GM12878 (cell line): ENCODE results near the gene ABCA13. TPM values are rescaled to one million over a fixed set of nuclear protein-coding genes. Genes with fewer than 3 reads are reported as not detected.

Experiments used
- ATAC-seq: fragments of 200-7000 bp; cut with Tn5 transposase; 3 replicates; pipeline ENCODE4 v1.9.1; 2020; ENCODE audit warnings: mild to moderate bottlenecking, moderate library complexity
- BruUV-seq: library from RNA; stranded (reverse); fragments of 400-500 nt; replicated peaks from 2 replicates; lab custom pipeline; 2021; lab: Mats Ljungman, UMichigan
- CTCF ChIA-PET: fragments of 300-600 bp; sonication (Branson Sonifier 250); formaldehyde crosslinking; extraction: SDS; loops from one replicate; lab custom pipeline; 2021; ENCODE audit warnings: inconsistent platforms; lab: Yijun Ruan, JAX
- POLR2A ChIA-PET: fragments of 350-600 bp; formaldehyde crosslinking; extraction: SDS; loops from one replicate; lab custom pipeline; 2021; ENCODE audit warnings: inconsistent platforms; lab: Charles Lee
- RAD21 ChIA-PET: fragments of 300-600 bp; sonication (Branson Sonifier 250); formaldehyde crosslinking; loops from one replicate; lab custom pipeline; 2023; ENCODE audit warnings: antibody characterized with exemption; ENCODE audit not compliant: unreplicated experiment; lab: Charles Lee
- SMC1A ChIA-PET: fragments of 300-600 bp; sonication (Branson Sonifier 250); formaldehyde crosslinking; loops from one replicate; lab custom pipeline; 2023; ENCODE audit not compliant: unreplicated experiment, uncharacterized antibody; lab: Charles Lee
- DNase-seq: peaks from one replicate; pipeline ENCODE4 v3.0.0-alpha.2; 2011; ENCODE audit warnings: low read depth, low spot score
- FAIRE-seq: peaks from 3 replicates; lab custom pipeline; 2011; peaks lifted over from hg19 to GRCh38; lab: Jason Lieb, UNC
- H2AFZ ChIP-seq: 2 replicates; pipeline ENCODE4 v1.6.0; 2011; ENCODE audit warnings: low read depth, low read length, control low read depth; ENCODE audit not compliant: control insufficient read depth
- H3K27ac ChIP-seq: 2 replicates; pipeline ENCODE4 v1.5.1; 2011; ENCODE audit warnings: control low read depth; ENCODE audit not compliant: control insufficient read depth, insufficient read depth
- H3K27me3 ChIP-seq, 2 experiments: replicated peaks in 1 of 2; 2 replicates each; pipeline versions ENCODE4 v1.6.0 to v1.6.1; 2011; ENCODE audit warnings: low read length in 1 of 2; ENCODE audit not compliant: control insufficient read depth in 2 of 2, insufficient read depth in 2 of 2
- H3K36me3 ChIP-seq, 2 experiments: 2 replicates each; pipeline ENCODE4 v1.5.1; 2011; ENCODE audit warnings: low read length in 1 of 2; ENCODE audit not compliant: control insufficient read depth in 2 of 2, insufficient read depth in 2 of 2
- H3K4me1 ChIP-seq: 2 replicates; pipeline ENCODE4 v1.6.1; 2011; ENCODE audit warnings: mild to moderate bottlenecking, low read length, moderate library complexity, mixed read lengths; ENCODE audit not compliant: control insufficient read depth, insufficient read depth
- H3K4me2 ChIP-seq: 2 replicates; pipeline ENCODE4 v1.6.0; 2011; ENCODE audit warnings: control low read depth; ENCODE audit not compliant: control insufficient read depth, insufficient read depth
- H3K4me3 ChIP-seq: fragments of 200-600 bp; sonication (generic); 2 replicates; pipeline ENCODE4 v1.5.1; 2016
- H3K79me2 ChIP-seq: 2 replicates; pipeline ENCODE4 v1.6.0; 2011; ENCODE audit warnings: low read length; ENCODE audit not compliant: control insufficient read depth, insufficient read depth
- H3K9ac ChIP-seq: 2 replicates; pipeline ENCODE4 v1.8.0; 2011; ENCODE audit warnings: low read length, control low read depth, mixed read lengths; ENCODE audit not compliant: control insufficient read depth, insufficient read depth
- H3K9me3 ChIP-seq: replicated peaks from 3 replicates; pipeline ENCODE4 v1.5.1; 2011; ENCODE audit warnings: mild to moderate bottlenecking, low read length; ENCODE audit not compliant: control insufficient read depth, insufficient read depth
- H4K20me1 ChIP-seq: 2 replicates; pipeline ENCODE4 v1.6.0; 2011; ENCODE audit not compliant: control insufficient read depth, insufficient read depth
- ATF2 ChIP-seq: IDR thresholded peaks from 2 replicates; pipeline ENCODE4 v1.6.1; 2012; ENCODE audit warnings: low read length, inconsistent platforms
- CHD1 ChIP-seq: IDR thresholded peaks from 2 replicates; pipeline ENCODE4 v1.6.1; 2012; ENCODE audit warnings: low read depth, low read length, improper control_type of control experiment
- HSF1 ChIP-seq: fragments of 150-350 bp; IDR thresholded peaks from 2 replicates; pipeline ENCODE4 v1.6.1; 2014; ENCODE audit warnings: mild to moderate bottlenecking, low read depth, low read length
- JUNB ChIP-seq: IDR thresholded peaks from 2 replicates; pipeline ENCODE4 v1.6.1; 2016; ENCODE audit warnings: antibody characterized with exemption, mild to moderate bottlenecking
- NFXL1 ChIP-seq: fragments of 450-650 bp; IDR thresholded peaks from 2 replicates; pipeline ENCODE4 v1.6.1; 2017; ENCODE audit warnings: antibody characterized with exemption, mild to moderate bottlenecking, borderline replicate concordance
- WRNIP1 ChIP-seq: IDR thresholded peaks from 2 replicates; pipeline ENCODE4 v1.6.1; 2011; ENCODE audit warnings: low read depth, low read length, improper control_type of control experiment, borderline replicate concordance
- YBX1 ChIP-seq: fragments of 450-650 bp; IDR thresholded peaks from 2 replicates; pipeline ENCODE4 v1.6.1; 2016; ENCODE audit warnings: antibody characterized with exemption
- ZNF687 ChIP-seq: fragments of 450-650 bp; IDR thresholded peaks from 2 replicates; pipeline ENCODE4 v1.6.1; 2017; ENCODE audit warnings: mild to moderate bottlenecking, moderate library complexity
- WGBS: methylation state at CpG from one replicate; pipeline ENCODE4 v1.1.6; 2016; ENCODE audit warnings: low lambda C conversion rate; ENCODE audit not compliant: insufficient replicate concordance, insufficient coverage; ENCODE audit errors: missing lambda C conversion rate; 5-methylcytosine and 5-hydroxymethylcytosine counted together
- in situ Hi-C: fragments of 300-500 bp; cut with MboI; formaldehyde crosslinking; loops from 9 replicates; pipeline ENCODE4 v1.14.3; 2018; ENCODE audit warnings: mixed read lengths
- intact Hi-C: fragments of 100-400 bp; cut with micrococcal nuclease; formaldehyde crosslinking; loops from one replicate; pipeline ENCODE4 v1.14.2; 2022; ENCODE audit not compliant: unreplicated experiment
- polyA plus RNA-seq, 11 experiments: library from polyadenylated mRNA; depleted of rRNA in 4 of 11; unstranded in 6 of 11; stranded (reverse) in 5 of 11; fragments of >200 nt; fragmentation: Nextera tagmentation in 4 of 11; fragmentation: Illumina TruSeq in 1 of 11; extraction: Ambion mirVana in 4 of 11; extraction: Trizol in 1 of 11; gene quantifications; 1 replicate in 1 of 11; 2 replicates in 10 of 11; pipeline versions ENCODE4 v1.2.1 to v1.2.3, GENCODE V29; 2011 to 2016; ENCODE audit warnings: inconsistent platforms in 2 of 11, missing spikeins in 2 of 11, low read depth in 1 of 11
- total RNA-seq, 4 experiments: library from RNA; depleted of rRNA in 3 of 4; stranded (reverse); fragments of >200 nt in 3 of 4; fragmentation: Illumina TruSeq in 1 of 4; extraction: Trizol in 1 of 4; gene quantifications; 2 replicates each; pipeline versions ENCODE4 v1.2.1 to v1.2.3, GENCODE V29; 2013 to 2021

The ABCA13 gene
- total and polyA plus RNA-seq, 10 of the 15 experiments (the other 5 are each of a cell fraction or from before 2014, with no cell fraction given): under 0.01 to 0.98 (median 0.04) TPM; not detected in 2

- ChIA-PET RAD21 (no interaction called here), CTCF (interaction anchor here (1.0 to 1.7 kb wide), 2 partner anchors 10 to 19 kb away, joined by 3 to 5 read pairs; no protein-coding TSS in a partner anchor), SMC1A (no interaction called here), POLR2A (no interaction called here)
- H3K27me3 ChIP-seq: no peaks in the 10 kb centered on the region; a peak in 1 of 4 replicates
- in situ Hi-C loops (no loop called here), intact Hi-C loops (no loop called here)
- BruUV-seq: no TSS peak
- FAIRE-seq (no peak), DNase-seq (no peak), ATAC-seq (no peak)
- H2AFZ ChIP-seq: no peak overlapping the region
- H3K9me3 ChIP-seq: no peaks in the 10 kb centered on the region
- 0% methylated on average over 2 of the region's 2 CpGs for WGBS
- no peak for TF ChIP-seq CHD1
- TF ChIP-seq WRNIP1: no peak
- no peak for TF ChIP-seq ATF2
- TF ChIP-seq JUNB: no peak
- no peak for TF ChIP-seq ZNF687
- TF ChIP-seq NFXL1: no peak
- no peak for TF ChIP-seq HSF1
- no peak for TF ChIP-seq YBX1
- H3K4me3 ChIP-seq: no peak overlapping the region
- H4K20me1 ChIP-seq: no peaks in the 10 kb centered on the region
- no peaks in the 10 kb centered on the region for H3K79me2 ChIP-seq
- no peaks in the 10 kb centered on the region for H3K36me3 ChIP-seq
- H3K27ac ChIP-seq: no peak overlapping the region
- H3K9ac ChIP-seq: no peak overlapping the region
- H3K4me1 ChIP-seq: no peaks in the 10 kb centered on the region
- H3K4me2 ChIP-seq: no peak overlapping the region
Observed at GRCh38 chr7:48280100-48280499, 108.8 kb downstream of the ABCA13 start.
